Fibroblast of pulmonary artery (primary cell): Measurements from ENCODE around the gene FGD5.

Source experiments
- DNase-seq: peaks from one replicate; pipeline ENCODE4 v3.0.0-alpha.2; 2010; ENCODE audit warnings: low read depth
- H3K4me3 ChIP-seq: replicated peaks from 2 replicates; pipeline ENCODE4 v1.5.1; 2011; ENCODE audit warnings: low read depth, mild to moderate bottlenecking, control low read depth, low read length, moderate library complexity
- TF ChIP-seq, protein P1 (sequence below): IDR thresholded peaks from 2 replicates; pipeline ENCODE4 v1.5.1; 2011; ENCODE audit warnings: mild to moderate bottlenecking, control low read depth, low read length, inconsistent platforms; ENCODE audit errors: missing control alignments

FGD5 gene

DNA sequence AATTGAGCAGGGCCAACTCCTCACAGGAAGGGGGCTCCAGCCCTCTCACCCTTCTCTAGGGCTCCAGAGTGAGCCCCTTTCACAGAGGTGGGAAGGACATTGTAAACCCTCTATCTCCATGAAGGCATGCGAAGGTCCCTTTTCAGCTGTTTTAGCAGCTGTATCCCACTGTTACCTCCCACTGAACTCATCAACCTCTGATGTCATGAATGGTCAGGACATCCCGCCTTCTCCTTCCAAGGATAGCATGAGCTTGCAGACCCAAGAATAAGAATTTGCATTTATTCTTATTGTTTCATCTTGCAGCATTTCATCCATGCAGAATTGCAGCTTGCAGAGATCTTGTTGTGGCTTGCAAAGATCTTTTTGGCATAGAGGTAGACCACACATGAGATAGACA lies 24.3 kb upstream of the FGD5 start:
- TF ChIP-seq, protein P1, sequence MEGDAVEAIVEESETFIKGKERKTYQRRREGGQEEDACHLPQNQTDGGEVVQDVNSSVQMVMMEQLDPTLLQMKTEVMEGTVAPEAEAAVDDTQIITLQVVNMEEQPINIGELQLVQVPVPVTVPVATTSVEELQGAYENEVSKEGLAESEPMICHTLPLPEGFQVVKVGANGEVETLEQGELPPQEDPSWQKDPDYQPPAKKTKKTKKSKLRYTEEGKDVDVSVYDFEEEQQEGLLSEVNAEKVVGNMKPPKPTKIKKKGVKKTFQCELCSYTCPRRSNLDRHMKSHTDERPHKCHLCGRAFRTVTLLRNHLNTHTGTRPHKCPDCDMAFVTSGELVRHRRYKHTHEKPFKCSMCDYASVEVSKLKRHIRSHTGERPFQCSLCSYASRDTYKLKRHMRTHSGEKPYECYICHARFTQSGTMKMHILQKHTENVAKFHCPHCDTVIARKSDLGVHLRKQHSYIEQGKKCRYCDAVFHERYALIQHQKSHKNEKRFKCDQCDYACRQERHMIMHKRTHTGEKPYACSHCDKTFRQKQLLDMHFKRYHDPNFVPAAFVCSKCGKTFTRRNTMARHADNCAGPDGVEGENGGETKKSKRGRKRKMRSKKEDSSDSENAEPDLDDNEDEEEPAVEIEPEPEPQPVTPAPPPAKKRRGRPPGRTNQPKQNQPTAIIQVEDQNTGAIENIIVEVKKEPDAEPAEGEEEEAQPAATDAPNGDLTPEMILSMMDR, result no peak
- H3K4me3 ChIP-seq, result no peak overlapping the region
- DNase-seq, result no peak

GRCh38 chr3:14795996-14796395 lies 22.8 kb upstream of the FGD5 start:
- TF ChIP-seq, protein P1, result no peak
- no peak overlapping the region for H3K4me3 ChIP-seq
- no peak for DNase-seq

GRCh38 chr3:14796403-14797077 lies 22.2 kb upstream of the FGD5 start:
- H3K4me3 ChIP-seq, result no peak overlapping the region
- no peak for DNase-seq
- TF ChIP-seq, protein P1, result no peak

GRCh38 chr3:14797731-14798130 lies 21.0 kb upstream of the FGD5 start:
- no peak overlapping the region for H3K4me3 ChIP-seq
- TF ChIP-seq, protein P1, result no peak

GRCh38 chr3:14798231-14798630 lies 20.5 kb upstream of the FGD5 start:
- no peak overlapping the region for H3K4me3 ChIP-seq
- TF ChIP-seq, protein P1, result no peak
- no peak for DNase-seq

More at GRCh38 chr3:14797731-14798130, 21.0 kb upstream of the FGD5 start:
- no peak for DNase-seq

GRCh38 chr3:14799146-14799545 lies 19.6 kb upstream of the FGD5 start:
- no peak overlapping the region for H3K4me3 ChIP-seq
- TF ChIP-seq, protein P1, result no peak
- DNase-seq, result no peak

DNA sequence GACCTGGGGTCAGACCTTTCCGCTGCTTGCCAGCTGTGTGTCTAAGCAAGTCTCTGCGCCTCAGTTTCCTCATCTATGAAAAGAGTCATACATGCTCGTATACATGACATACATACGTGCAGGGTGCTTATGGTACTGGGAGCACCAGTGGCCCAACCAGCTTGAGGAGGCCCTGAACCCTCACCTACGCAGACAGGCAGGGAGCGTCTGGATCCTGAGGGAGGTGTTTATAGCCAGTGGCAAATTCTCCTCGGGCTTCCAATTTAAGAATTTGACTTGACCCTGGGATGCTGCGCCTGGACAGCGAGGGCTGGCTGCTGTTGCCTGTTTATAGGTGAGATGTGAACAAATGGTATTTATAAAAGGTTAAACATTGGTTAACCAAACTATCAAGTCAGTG lies 17.7 kb upstream of the FGD5 start:
- TF ChIP-seq, protein P1, result no peak
- no peak for DNase-seq
- H3K4me3 ChIP-seq, result no peak overlapping the region
